Adrenal gland (tissue), 5 donors: ENCODE measurements around the gene PIM3.

Source experiments
- POLR2A ChIP-seq, 2 donors: fragments of 450-650 bp; IDR thresholded peaks; one replicate each; pipeline ENCODE4 v1.6.1; 2017; ENCODE audit warnings: antibody characterized with exemption in 2 of 2, mild to moderate bottlenecking in 2 of 2, moderate library complexity in 1 of 2
- TF ChIP-seq, protein P1 (sequence below), 6 experiments: fragments of 450-650 bp in 4 of 6; fragments of 200-600 bp in 2 of 6; sonication (generic) in 1 of 6; IDR thresholded peaks; 1 replicate in 5 of 6; 2 replicates in 1 of 6; pipeline versions ENCODE4 v1.5.1 to v1.8.0; 2016 to 2021; ENCODE audit warnings: antibody characterized with exemption in 6 of 6, mild to moderate bottlenecking in 2 of 6, moderate library complexity in 1 of 6
- donor health status: DM: no; HTN: no; CAD: no.

DNA sequence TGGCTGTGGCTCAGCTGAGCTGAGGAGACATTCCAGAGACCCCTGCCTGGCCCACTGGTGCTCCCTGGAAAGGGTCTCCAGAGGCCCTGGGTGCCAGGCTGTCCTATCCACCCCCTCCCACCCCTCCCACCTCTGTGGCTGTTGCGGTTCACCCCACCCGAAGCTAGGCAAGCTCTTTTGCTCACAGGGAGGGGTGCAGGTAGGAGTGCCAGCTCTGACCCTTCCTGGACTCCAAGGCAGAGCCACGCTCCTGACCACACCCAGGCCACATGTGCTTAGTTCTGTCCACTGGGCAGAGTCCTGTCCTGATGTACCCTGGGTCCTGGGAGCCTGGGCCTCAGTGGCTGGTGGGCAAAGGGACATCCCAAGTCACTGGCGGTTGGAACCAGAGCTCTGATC, 35.5 kb downstream of the PIM3 start:
- TF ChIP-seq, protein P1, sequence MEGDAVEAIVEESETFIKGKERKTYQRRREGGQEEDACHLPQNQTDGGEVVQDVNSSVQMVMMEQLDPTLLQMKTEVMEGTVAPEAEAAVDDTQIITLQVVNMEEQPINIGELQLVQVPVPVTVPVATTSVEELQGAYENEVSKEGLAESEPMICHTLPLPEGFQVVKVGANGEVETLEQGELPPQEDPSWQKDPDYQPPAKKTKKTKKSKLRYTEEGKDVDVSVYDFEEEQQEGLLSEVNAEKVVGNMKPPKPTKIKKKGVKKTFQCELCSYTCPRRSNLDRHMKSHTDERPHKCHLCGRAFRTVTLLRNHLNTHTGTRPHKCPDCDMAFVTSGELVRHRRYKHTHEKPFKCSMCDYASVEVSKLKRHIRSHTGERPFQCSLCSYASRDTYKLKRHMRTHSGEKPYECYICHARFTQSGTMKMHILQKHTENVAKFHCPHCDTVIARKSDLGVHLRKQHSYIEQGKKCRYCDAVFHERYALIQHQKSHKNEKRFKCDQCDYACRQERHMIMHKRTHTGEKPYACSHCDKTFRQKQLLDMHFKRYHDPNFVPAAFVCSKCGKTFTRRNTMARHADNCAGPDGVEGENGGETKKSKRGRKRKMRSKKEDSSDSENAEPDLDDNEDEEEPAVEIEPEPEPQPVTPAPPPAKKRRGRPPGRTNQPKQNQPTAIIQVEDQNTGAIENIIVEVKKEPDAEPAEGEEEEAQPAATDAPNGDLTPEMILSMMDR (IDR thresholded peaks at IDR 0.05) = no peak
- TF ChIP-seq POLR2A (IDR thresholded peaks at IDR 0.05) = no peak
